GM12873 (cell line): Measurements from ENCODE around the gene PGBD5.

ENCODE experiments used
- TF ChIP-seq, protein P1 (sequence below): IDR thresholded peaks from 2 replicates; pipeline ENCODE4 v1.5.1; 2012; ENCODE audit warnings: low read depth, mild to moderate bottlenecking, moderate library complexity, low read length, control low read depth; ENCODE audit not compliant: insufficient read depth; ENCODE audit errors: missing control alignments

Gene PGBD5

GRCh38 chr1:230273141-230273710 is 152.9 kb downstream of the PGBD5 start:
- TF ChIP-seq, protein P1, sequence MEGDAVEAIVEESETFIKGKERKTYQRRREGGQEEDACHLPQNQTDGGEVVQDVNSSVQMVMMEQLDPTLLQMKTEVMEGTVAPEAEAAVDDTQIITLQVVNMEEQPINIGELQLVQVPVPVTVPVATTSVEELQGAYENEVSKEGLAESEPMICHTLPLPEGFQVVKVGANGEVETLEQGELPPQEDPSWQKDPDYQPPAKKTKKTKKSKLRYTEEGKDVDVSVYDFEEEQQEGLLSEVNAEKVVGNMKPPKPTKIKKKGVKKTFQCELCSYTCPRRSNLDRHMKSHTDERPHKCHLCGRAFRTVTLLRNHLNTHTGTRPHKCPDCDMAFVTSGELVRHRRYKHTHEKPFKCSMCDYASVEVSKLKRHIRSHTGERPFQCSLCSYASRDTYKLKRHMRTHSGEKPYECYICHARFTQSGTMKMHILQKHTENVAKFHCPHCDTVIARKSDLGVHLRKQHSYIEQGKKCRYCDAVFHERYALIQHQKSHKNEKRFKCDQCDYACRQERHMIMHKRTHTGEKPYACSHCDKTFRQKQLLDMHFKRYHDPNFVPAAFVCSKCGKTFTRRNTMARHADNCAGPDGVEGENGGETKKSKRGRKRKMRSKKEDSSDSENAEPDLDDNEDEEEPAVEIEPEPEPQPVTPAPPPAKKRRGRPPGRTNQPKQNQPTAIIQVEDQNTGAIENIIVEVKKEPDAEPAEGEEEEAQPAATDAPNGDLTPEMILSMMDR = no peak

GRCh38 chr1:230272557-230272956 is 153.6 kb downstream of the PGBD5 start:
- TF ChIP-seq, protein P1 = no peak

- TF ChIP-seq, protein P1 = no peak
These were observed 154.7 kb downstream of the PGBD5 start for GRCh38 chr1:230271300-230272035.

GRCh38 chr1:230270559-230271281 is 155.4 kb downstream of the PGBD5 start:
- TF ChIP-seq, protein P1 = no peak

DNA sequence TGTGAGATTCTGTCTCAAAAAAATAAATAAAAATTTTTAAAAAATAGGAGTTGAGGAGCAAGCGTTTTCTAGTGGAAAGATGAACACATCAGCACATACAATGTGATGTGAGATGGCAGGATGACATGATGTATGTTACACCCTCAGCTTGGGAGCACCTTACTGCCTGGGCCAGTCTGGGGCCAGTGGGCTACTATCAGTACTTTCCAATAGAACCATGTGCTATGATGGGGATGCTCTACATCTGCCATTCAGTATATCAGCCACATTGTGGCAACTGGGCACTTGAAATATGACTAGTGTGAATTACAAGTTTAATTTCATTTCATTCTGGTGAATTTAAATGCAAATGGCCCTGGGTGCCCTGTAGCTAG is 156.0 kb downstream of the PGBD5 start:
- TF ChIP-seq, protein P1 = no peak

GRCh38 chr1:230268371-230269170 is 157.6 kb downstream of the PGBD5 start:
- TF ChIP-seq, protein P1 = peak; percentile 54
